Measurements from ENCODE around the gene MAPKAPK3.

- TF ChIP-seq POLR2A (IDR thresholded peaks at IDR 0.05; ENCODE audit: low read depth, low read length), result no peak
- no peak for TF ChIP-seq TAF1 (IDR thresholded peaks at IDR 0.05; ENCODE audit: low read depth, low read length)
- no peak for TF ChIP-seq POLR2AphosphoS5 (IDR thresholded peaks at IDR 0.05; ENCODE audit: low read depth, low read length)
- no peak for TF ChIP-seq POU2F2 (IDR thresholded peaks at IDR 0.05; ENCODE audit: low read depth, low read length)
- TF ChIP-seq SPI1 (IDR thresholded peaks at IDR 0.05; ENCODE audit: low read depth, low read length), result no peak
Observed at GRCh38 chr3:50609763-50610085, 7.2 kb upstream of the MAPKAPK3 start.

Data from GM12891 (cell line).